Retina (tissue), 1 donor: ENCODE data around the gene COX7B2.

Experiments
- DNase-seq: peaks from one replicate; pipeline ENCODE4 v3.0.0-alpha.2; 2016

The COX7B2 gene

DNA sequence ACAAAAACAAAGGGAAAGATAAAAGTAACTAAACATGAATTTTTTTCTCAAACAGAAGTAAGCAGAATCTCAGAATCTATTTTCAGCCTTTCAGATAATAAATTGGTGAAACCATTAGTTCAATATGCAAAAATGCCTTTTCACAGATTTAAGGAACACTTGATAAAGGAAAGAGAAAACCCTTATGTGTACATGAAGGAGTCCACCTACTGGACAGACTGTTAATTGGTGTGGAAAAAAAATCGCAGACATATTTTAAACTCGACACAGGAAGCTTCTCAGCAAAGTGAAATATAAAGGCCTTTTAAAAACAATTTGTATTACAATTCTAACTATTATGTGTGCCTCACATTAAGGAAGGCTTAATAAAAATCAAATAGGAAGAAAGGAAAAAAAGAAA, 22.3 kb downstream of the COX7B2 start:
- no peak for DNase-seq

DNA sequence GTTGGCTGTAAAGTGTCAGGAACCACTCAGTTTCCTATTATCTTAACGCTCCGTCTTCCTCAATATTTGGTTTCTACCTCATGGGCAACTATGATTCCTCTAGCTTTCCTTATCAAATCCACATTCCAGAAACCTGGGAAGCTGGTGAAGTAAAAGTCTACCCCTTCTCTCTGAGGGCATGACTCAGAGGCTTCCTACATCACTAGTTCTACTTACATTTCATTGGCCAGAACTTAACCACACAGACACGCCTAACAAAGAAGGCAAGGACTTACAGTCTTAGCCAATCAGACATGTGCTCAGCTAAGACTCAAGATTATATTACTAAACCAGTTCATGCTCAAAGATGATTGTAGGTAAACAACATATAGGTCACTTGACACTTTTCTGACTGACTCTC, 30.4 kb downstream of the COX7B2 start:
- DNase-seq, result no peak

DNA sequence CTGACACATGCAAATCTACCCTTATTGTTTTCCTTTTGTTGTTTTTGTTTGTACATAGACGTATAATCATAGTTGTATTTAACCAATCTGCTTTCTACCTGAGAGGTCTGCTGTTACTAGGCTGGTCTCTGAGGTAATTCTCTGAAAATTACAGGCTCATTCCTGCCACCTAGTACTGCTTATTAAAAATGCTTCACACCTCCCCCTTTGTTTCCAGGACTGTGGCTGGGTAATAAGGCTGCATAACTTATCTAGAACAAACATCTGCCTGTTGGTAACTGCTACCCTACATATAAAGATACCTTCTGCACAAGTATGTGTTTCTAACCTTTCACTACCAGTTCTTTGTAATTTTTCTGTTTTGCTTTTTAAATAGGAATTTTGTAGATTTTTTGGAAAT, 34.2 kb downstream of the COX7B2 start:
- no peak for DNase-seq

DNA sequence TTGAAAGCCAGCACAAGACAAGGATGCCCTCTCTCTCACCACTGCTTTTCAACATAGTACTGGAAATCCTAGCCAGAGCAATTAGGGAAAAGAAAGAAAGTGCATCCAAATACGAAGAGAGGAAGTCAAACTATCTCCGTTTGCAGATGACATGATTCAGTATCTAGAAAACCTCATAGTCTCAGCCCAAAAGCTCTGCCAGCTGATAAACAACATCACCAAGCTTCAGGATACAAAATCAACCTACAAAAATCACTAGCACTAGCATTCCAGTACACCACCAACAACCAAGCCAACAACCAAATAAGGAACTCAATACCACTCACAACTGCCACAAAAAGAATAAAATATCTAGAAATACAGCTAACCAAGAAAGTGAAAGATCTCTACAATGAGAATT, 38.6 kb downstream of the COX7B2 start:
- no peak for DNase-seq

DNA sequence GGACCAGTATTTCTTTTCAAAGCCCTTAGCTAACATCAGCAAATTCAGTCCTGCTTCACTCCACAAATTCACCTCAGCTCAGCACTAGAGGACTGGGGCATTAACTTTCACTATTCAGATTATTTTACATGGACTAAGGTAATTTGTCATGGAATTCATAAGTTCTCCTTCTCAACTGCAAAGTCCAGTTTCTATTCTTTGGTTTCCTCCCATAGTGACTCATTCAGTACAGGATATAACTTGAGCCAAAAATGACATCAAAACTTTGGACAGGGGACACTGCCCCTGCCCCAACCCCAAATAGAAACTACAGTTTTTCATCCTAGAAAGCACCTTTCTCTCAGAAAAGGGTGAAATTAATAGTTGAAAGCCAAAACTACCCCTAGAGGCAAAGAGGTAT, 52.7 kb downstream of the COX7B2 start:
- DNase-seq, result no peak

DNA sequence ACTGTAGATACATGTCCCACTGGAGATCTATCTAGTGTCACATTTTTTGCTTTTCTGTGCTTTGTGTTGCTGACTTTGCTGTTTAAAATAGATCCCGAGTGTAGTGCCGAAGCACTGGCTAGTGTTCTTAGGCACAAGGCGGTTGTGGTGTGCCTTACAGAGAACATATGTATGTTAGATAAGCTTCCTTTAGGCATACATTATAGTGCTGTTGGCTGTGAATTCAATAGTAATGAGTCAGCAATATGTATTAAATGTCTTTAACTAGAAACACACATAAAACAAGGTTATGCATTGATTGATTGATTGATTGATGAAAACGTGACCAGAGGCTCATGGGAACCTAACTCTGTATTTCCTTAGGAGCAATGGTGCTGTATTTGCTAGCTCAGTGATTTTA, 56.2 kb downstream of the COX7B2 start:
- no peak for DNase-seq

DNA sequence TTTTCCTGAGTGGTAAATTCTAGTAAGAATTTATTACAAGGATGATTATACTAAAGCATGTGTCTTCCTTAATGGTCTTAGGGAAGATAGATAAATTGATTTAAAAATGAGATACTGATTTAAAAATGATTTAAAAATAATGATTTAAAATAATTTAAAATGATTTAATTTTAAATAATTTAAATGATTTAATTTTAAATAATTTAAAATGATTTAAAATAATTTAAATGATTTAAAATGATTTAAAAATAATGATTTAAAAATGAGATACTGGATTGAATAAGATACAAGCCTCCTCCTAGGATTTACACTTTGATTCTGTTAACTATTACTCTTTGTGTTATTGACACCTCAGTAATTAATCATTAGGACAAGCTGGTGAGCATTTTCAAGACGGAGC, 59.0 kb downstream of the COX7B2 start:
- no peak for DNase-seq

GRCh38 chr4:46844325-46844917, 64.6 kb downstream of the COX7B2 start:
- DNase-seq, result peak; percentile 43

DNA sequence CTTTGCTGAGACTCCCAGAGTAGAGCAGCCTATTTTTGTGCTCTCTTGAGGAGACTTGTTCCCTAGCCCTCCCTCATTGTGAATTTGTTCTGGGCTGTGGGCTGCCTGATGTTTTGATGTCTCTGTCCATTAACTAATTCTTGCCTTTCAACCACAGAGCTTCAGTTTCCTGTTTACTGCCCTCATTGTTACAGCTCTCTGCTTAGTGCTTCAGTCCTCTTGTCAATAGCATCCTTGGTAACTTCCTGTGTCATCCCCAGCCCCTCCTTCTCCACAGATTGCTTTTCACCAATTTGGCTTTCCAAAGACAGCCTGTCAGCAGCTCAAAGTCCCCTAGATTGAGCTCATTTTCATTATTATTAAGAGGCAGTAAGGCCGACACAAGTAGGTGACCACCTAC, 69.9 kb downstream of the COX7B2 start:
- peak; percentile 12 for DNase-seq

GRCh38 chr4:46837639-46838038, 71.4 kb downstream of the COX7B2 start:
- no peak for DNase-seq

DNA sequence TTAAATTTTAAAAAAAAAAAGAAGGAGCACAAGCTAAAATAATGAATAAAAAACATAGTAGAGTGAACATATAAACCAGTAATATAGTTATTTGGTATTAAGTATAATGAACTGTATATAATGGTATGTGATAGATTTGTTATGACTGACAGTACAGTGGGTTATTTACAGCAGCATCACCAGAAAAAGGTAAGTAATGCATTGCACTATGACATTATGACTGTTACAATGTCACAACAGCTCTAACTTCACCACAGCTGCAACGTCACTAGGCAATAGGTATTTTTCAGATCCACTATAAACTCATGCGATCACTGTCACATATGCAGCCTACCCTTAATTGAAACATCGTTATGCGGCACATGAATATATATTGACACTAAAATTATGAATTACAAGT, 72.5 kb downstream of the COX7B2 start:
- no peak for DNase-seq

DNA sequence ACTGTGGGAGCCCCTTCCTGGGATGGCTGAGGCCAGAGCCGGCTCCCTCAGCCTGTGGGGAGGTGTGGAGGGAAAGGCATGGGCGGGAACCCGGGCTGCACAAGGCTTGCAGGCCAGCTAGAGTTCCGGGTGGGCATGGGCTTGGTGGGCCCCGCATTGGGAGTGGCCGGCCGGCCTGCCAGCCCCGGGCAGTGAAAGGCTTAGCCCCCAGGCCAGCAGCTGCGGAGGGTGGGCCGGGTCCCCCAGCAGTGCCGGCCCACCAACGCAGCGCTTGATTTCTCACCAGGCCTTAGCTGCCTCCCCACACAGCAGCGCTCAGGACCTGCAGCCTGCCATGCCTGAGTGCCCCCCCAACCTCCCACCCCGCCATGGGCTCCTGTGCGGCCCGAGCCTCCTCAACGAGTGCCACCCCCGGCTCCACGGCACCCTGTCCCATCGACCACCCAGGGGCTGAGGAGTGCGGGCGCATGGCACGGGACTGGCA, 78.0 kb downstream of the COX7B2 start:
- no peak for DNase-seq

DNA sequence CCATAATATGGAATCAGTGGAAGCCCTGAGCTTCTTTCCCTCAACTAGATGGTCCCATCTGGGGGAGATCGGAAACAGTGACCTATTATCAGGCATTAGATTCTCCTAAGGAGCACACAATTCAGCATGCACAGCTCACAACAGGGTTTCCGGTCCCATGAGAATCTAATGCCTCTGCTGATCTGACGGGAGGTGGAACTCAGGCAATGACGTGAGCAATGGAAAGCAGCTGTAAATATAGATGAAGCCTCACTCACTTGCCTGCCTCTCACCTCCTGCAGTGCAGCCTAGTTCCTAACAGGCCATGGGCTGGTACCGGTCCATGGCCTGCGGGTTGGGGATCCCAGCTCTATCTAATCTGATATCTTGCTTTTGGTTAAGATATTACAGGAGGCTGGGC, 88.9 kb downstream of the COX7B2 start:
- no peak for DNase-seq

GRCh38 chr4:46819095-46819494, 90.0 kb downstream of the COX7B2 start:
- DNase-seq, result no peak

GRCh38 chr4:46818604-46819003, 90.4 kb downstream of the COX7B2 start:
- DNase-seq, result no peak

DNA sequence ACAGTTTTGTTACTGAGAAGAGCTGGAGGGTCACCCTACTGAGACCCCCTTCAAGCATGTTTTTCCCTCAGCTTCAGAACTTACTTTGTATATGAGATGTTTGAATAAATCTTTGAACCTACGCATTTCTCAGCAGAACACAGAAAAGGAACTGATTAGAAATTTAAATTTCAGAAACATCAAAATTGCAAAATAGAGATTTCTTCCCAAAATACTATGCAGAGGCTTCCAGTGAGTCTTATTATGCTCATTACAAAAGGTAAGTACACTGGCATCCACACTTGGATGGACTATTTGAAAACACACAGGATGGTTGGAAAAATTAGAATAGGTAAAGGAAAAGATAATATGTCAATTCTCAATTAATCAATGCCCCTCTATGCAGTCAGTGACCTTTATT, 91.2 kb downstream of the COX7B2 start:
- no peak for DNase-seq

GRCh38 chr4:46804781-46805413, 104.1 kb downstream of the COX7B2 start:
- no peak for DNase-seq

- DNase-seq, result no peak
These were observed 116.0 kb downstream of the COX7B2 start for GRCh38 chr4:46793036-46793435.

- DNase-seq, result no peak
These were observed 127.5 kb downstream of the COX7B2 start for GRCh38 chr4:46781434-46782092.

DNA sequence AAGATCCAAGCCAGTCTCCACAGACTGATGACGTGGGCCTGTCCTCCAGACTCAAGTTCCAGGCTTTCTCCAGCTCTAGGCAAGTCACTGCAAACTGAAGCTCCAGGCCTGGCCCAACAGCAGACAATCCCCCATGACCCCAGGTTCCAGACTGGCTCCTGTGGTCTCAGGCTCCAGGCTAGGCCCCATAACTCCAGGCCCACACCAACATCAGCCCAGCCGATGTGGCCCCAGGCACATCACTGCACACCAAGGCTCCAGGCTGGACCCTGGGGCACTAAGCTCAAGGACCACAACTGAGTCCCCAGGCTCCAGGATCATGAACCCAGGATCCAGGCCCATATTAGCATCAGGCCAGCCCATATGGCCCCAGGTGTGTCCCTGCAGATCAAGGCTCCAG, 143.6 kb downstream of the COX7B2 start:
- DNase-seq, result no peak

GRCh38 chr4:46730075-46730474, 179.0 kb downstream of the COX7B2 start:
- DNase-seq, result no peak

DNA sequence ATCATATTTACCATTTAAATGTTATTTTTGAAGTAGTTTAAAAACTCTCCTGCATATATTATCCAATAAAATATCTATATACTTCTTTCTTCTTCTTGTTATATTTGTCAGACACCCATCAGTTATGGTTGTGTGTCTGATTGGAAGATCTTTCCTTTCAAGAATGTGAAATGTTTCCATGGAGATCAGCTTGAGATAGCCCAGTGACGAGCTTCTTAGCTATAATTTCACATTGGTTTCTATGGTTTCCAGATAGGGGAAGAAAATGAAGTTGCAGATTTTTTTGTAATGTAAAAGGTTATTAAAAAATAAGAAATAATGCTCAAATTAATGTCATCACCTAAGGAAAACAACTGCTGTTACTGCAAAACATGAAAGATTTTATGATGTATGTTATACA, 189.0 kb downstream of the COX7B2 start:
- DNase-seq, result no peak

DNA sequence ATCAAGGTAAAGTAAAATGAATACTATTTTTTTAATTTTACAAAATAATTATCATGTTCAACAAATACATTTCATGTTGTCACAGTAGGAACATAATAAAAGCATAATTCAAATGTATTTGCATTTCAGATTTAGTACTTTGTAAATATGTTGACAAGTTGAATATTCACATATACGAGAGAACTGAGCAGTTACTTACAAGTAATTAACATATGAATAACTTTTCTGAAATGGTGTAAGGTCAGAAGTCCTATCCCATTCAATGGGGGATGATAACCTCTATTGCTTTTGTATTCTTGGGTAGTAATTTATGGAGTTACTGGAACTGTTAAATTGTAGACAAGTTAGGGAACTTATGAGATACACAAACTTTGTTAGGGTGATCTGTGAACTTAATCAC, 191.1 kb downstream of the COX7B2 start:
- no peak for DNase-seq

GRCh38 chr4:46715468-46715867, 193.6 kb downstream of the COX7B2 start:
- DNase-seq, result no peak

GRCh38 chr4:46698891-46699290, 210.2 kb downstream of the COX7B2 start:
- DNase-seq, result no peak
